GM12801 (cell line): Measurements from ENCODE around the gene TCEA2.

ENCODE experiments used
- TF ChIP-seq, protein P1 (sequence below): IDR thresholded peaks from one replicate; pipeline ENCODE4 v1.5.1; 2011; ENCODE audit warnings: control low read depth; ENCODE audit not compliant: insufficient read length; ENCODE audit errors: extremely low read depth

TCEA2 gene

DNA sequence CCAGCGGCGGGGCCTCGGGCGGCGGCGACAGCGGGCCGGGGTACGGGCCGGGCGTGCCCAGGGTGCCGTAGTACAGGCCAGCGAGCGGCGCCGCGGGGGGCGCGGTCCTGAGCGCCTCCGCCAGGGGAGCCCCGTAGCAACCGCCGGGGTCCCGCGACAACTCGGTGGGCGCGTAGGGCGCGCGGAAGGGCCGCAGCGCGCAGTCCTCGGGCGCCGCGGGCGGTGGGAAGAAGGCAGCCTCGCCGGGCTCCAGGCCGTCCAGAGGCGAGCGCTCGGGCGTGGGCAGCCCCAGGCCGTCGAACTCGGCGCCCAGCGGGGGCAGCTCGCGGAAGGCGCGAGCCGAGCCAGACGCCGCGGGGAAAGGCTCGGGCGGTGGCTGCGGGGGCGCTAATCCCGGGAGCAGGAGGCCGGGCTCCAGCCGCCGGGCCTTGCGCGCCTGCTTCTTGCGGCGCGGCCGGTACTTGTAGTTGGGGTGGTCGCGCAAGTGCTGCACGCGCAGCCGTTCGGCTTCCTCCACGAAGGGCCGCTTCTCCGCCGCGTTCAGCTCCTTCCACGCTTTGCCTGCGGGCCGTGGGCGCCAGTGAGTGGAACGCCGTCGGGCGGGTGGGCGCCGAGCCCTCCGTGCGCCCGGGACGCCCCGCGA, 14.5 kb upstream of the TCEA2 start:
- TF ChIP-seq, protein P1, sequence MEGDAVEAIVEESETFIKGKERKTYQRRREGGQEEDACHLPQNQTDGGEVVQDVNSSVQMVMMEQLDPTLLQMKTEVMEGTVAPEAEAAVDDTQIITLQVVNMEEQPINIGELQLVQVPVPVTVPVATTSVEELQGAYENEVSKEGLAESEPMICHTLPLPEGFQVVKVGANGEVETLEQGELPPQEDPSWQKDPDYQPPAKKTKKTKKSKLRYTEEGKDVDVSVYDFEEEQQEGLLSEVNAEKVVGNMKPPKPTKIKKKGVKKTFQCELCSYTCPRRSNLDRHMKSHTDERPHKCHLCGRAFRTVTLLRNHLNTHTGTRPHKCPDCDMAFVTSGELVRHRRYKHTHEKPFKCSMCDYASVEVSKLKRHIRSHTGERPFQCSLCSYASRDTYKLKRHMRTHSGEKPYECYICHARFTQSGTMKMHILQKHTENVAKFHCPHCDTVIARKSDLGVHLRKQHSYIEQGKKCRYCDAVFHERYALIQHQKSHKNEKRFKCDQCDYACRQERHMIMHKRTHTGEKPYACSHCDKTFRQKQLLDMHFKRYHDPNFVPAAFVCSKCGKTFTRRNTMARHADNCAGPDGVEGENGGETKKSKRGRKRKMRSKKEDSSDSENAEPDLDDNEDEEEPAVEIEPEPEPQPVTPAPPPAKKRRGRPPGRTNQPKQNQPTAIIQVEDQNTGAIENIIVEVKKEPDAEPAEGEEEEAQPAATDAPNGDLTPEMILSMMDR, result no peak

DNA sequence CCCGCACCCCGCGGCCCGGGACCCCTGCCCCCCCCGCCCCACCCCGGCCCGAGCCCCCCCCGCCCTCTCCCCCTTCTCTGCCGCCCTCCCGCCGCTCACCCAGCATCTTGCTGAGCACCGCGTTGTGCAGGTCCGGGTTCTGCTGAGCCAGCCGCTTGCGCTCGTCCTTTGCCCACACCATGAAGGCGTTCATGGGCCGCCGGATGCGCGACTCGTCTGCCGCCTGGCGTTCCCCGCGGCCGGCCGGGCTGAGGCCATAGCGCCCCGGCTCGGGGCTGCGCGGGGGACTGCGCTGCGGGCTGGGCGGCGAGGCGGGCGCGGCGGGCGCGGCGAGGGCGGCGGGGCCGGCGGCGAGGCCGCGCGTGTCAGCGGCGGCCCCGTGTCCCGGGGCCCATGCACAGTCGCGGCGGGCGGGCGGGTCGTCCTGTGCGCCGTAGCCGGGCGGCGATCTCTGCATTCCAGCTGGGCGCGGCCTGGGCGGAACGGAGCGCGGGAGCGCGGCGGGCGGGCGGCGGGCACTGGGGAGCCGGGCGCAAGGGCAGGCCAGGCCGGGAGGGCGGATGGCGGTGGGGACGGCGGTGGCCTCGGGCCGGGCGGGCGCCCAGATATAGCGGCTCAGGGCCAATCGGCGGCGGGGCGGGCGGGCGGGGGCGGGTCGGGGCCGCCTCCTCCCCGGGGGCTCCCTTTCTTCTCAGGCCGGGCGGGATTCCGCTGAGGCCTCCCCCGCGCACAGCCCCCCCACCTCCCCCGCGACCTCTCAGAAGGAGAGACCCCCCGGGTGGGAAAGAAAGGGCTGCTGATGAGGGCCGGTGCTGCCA, 13.7 kb upstream of the TCEA2 start, which contains the start of gene SOX18:
Gene SOX18, minus strand, starts transcription at position 580 of the 818 bp plus-strand sequence. Its CDS starts 123 bp downstream, at position 457.
- TF ChIP-seq, protein P1, result no peak

DNA sequence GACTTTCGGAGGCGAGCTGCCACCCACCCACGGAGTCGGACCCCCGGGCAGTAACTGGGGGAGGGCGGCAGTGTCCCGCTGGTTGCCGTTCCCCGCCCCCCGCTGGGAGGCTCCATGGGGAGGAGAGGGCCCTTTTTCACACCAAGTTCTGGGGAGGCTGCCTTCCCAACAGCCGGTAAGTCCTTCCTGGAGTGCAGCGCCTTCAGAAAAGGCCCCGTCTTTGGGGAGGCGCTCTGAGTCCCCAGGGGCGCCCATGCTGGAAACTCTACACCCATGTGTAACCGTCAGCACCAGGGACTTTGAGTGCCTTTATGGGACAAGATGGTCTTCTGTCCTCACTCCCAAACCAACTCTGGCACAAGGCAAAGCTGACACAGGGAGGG, 13.1 kb upstream of the TCEA2 start:
- TF ChIP-seq, protein P1, result no peak

DNA sequence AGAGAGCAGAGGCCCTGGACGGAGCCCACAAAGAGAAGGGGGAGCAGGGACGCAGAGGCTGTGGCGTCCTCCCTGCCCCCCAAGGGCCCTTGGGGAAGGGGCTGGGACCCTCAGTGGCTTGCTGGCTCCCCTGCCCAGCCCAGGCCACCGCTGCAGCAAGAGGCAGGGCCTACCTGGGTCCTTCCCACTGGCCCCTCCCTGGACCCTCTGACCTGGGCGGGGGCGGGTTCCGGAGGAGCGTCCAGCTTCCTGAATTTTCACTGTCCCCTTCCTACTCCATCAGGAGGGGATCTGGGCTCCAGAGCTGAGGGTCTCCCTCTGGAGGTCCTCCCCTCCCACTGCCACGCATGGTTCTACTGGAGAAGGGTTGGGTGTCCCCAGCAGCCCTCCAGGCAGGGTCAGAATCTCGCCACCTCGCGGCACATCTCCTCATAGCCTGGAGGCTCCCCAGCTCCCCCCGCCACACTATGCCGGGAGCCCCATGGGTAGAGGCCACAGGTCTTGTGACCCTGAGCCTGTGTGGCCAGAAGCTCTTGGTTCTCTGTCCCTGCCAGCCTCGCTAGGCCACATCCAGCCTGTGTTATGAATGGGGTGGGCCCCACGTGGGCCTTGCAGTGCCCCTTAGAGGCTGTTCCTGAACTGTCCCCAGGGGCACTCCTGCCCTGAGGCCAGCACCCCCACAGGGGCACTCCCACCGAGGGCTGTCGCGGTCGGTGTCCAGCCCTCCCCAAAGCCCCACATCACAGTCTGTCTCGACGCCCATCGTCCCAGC, 12.6 kb upstream of the TCEA2 start:
- TF ChIP-seq, protein P1, result no peak

DNA sequence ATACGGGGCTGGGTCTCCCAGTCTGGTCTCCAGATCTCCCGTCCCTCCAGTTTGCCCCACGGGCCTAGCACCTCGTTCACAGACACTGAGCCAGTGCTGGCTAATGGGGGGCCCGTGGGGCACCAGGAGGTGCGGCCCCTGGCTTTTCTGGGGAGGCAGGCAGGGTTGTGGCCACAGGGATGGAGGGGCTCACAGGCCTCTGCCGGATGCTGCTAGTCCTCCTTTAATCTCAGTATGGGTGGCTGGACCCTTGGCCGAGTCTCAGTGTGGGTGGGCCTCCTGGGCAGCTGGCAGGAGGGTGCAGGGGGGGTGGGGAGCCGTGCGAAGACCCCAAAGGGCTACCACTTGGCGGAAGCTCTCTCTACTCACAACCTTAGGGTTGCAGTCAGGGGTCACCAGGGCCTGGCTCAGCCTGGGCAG, 12.0 kb upstream of the TCEA2 start:
- TF ChIP-seq, protein P1, result no peak

DNA sequence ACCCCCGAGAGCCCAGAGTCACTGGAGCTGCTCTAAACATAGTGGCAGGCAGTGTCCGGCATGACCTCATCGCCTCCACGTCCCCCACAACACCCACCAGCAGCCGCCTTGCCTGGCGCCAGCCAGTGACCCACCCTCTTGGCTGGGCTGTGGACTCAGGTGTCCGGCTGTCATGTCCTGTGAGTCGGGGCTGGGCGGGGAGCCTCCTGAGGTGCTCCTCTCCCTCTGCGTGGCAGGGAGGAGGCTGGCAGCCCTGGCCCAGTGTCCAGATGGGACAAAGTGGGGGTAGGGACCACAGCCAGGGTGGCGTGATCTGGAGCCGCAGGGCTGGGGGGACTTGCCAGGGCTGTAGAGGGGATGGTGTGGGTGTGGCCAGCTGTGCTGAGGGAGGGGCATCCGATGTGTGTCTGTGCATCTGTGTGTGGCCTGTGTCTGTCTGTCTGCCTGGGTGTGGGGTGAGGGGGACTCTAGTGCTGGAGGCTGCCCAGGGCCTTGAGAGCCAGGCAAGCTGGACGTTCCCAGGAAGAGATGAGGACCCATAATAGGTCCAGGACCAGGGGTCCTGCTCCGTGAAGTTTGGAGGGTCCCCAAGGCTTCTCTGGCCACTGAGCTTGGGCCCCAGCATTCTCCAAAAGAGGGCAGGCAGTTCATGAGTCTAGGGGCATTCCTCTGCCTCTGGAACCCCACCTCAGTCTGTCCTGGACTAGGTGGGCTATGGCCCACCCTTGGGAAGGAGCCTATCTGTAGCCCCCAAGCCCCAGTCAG, 11.3 kb upstream of the TCEA2 start:
- TF ChIP-seq, protein P1, result no peak
